Measurements from ENCODE around the gene IL15.
"Not testable (repeated sequence)": the region's sequence is repeated elsewhere in the genome, so short reads cannot be mapped to it uniquely, and the experiment has no call there.

The IL15 gene

DNA sequence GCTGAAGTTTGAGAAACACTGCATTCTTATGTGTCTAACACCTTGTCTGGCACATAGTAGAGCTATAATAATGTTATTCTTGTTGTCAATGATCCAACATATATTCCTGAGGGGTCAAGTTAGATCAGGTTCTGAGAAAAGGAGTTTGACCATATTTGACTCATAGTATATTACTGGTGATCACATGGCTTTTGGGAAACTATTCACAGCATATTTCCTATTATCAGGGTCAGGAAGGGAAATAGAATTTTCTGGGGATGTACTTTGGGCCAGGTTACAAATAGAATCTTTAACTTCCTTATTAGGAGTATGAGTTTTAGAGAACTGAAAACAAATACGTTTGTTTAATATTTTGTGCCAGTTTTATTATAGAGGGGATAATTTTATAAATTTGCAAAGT, 11.6 kb downstream of the IL15 start:
- DNase-seq (ENCODE audit: low read depth), result no peak

DNA sequence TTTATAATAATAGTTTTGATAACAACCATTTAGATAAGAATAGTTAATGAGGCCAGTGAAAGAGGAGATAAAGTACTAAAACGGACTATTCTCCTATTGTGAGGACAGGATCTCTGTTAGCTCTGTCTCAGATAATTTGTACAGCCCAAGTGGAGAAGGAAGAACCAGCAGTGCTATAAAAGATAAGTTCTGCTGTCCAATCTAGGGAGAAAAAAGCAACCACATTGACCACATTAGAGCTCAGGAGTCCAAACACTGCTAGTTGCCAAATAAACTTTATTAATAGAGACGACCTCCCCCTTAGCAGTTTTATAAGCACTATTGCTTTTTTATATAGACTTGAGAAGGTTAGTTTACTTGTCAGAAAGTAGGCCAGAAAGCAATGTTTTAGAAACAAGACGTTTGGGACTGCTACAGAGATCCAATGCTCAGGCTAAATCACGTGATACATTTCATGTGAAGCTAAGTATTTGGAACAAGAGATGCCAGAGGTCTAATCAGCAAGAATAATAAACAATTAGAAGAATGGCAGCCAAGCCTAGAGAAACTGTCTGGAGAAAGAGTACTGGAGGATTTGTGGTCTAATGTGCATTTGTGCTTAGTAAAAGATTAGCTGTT, 15.9 kb downstream of the IL15 start:
- DNase-seq (ENCODE audit: low read depth), result no peak

DNA sequence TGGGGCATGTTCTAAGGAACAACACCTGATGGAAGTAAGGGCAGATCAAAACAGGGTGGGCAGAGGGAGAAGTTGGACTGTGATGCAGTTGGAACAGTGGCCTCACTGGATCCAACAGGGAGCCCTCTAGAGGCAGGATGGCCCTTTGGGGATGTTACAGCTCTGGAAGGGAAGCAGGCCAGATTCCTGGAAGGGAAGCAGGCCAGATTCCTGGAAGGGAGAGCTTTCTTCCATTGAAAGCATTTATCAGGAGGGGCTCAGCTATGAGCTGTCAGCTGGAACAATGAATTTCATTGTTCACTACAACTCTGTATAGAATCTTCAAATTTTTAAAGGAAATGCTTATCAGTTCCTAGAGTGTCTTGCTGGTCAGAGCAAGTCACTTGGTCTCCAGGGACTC, 17.7 kb downstream of the IL15 start:
- DNase-seq (ENCODE audit: low read depth), result no peak

DNA sequence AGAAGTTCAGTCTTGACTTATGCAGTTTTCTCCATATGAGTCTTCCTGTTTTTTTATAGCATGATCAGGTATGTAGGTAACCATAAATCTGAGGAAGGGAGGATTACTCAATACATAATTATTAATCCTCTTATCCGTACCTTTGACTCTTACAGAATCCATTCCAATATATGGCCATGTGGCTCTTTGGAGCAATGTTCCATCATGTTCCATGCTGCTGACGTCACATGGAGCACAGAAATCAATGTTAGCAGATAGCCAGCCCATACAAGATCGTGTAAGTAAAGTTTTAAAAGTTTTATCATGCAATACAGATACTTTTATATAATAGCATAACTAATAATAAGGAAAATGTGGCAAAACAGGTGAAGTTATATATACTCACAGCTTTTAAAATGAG, 19.6 kb downstream of the IL15 start:
- DNase-seq (ENCODE audit: low read depth), result no peak

DNA sequence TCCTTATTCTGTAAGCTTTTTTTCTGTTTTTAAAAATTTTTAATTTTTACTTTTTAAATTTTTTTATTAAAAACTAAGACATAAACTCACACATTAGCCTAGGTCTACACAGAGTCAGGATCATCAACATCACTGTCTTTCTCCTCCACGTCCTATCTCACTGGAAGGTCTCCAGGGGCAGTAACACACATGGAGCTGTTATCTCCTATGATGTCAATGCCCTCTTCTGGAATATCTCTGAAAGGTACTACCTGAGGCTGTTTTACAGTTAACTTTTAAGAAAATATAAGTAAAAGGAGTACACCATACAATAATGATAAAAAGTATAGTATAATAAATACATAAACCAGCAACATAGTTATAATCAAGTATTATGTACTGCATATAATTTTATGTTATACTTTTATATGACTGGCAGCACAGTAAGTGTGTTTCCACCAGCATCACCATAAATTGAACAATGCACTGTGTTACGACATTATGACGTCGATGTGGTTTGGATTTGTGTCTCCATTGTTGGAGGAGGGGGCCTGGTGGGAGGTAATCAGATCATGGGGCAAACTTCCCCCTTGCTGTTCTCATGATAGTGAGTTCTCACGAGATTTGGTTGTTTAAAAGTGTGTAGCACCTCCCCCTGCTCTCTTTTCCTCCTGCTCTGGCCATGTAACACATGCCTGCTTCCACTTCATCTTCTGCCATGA, 21.3 kb downstream of the IL15 start:
- no peak for DNase-seq (ENCODE audit: low read depth)

DNA sequence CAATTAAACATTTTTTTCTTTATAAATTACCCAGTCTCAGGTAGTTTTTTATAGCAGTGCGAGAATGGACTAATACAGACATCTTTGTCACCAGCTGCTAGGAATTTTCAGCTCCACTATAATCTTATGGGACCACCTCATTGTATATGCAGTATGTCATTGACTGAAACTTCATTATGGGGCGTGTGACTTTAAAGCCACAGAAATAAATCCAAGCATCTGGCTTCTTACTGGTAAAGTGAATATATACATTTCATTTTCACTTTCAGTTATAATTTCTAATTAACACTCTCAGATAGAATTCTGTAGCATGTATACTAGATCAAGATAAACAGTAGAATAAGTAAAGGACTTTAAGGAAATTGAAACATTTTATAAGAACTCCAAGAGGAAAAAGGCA, 21.9 kb downstream of the IL15 start:
- no peak for DNase-seq (ENCODE audit: low read depth)

DNA sequence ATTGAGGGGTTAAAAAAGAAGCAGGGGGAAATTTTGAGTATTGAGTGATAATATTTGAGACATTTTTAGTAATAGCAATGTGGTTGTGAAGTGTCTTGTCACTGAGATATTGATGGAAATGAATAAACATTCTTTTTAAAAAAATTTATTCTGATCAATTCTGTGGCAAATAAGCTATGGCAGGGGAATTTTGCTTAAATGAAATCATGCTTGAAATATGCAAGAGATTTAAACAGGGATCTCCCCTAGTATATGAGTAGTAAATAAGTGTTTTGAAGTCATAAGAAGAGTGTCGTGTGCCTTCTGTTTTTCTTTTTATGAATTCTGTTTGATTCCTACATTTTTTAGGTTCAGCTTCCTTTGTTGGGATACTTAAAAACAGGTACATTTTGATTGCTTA, 23.2 kb downstream of the IL15 start:
- DNase-seq (ENCODE audit: low read depth), result no peak

DNA sequence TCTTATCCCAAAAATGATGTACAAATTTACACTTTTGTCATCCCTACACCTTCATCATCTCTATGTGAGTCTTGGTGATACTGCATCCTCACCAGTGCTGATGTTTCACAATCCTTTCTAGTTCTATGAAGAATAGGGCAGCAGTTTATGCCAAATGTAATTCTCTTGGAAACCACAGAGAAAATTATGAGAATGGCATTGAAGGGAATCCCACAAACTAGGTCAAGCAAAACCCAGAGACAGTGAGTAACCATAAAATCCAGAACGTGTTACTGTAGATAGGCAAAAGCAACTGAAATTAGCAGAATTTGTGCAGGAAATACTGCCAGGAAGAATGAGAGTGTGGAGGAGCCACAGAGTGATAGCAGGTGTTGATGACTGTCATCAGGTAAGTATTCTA, 24.5 kb downstream of the IL15 start:
- DNase-seq (ENCODE audit: low read depth), result no peak

DNA sequence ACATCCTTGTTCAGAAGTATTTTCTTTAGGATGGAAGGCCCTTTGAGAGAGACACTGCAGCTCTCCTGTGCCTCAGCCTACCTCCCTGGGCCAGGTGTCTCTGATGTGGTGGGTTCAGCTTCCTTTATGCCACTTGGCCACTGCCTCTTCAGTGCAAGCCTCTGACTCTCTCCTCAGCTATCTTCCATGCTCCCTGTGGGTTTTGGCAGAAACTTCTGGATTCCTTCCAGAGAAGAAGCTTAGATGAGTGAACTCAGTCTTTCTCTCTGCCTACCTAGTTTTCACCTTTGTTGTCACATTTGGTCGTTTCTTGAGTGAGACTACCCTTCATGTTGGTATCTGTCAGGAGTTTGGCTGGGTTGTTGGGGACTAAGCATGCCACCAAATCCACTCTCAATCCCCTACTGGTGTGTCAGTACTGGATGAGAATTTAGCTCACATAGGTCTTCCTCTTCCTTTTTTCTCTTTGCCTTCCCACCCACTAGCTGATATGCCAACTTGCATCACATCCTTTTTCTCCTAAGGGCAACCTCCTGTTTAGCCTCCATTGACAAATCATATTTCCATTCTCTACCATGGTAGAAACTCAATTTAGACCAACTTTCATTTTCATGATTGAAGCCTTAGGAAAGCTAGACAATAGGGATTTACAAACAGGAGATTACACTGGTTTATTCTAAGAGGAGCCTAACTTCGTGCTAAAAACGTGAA, 32.0 kb downstream of the IL15 start:
- no peak for DNase-seq (ENCODE audit: low read depth)

DNA sequence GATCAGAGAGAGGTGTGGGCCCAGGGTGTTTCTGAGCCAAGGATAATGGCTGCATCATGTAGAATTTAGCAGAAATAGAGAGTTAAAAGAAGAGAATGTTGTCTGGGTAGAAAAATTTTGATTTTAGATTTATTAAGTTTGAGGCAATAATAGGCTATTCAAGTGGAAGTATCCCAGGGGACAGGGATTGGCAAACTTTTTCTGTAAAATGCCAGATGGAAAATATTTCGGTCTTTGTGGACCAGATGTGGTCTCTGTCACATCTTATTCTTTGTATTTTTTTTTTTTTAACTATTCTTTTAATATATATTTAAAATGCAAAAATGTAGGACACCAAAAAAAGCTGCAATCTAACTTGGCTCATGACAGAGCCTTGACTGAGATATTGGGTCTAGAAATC, 33.1 kb downstream of the IL15 start:
- no peak for DNase-seq (ENCODE audit: low read depth)

DNA sequence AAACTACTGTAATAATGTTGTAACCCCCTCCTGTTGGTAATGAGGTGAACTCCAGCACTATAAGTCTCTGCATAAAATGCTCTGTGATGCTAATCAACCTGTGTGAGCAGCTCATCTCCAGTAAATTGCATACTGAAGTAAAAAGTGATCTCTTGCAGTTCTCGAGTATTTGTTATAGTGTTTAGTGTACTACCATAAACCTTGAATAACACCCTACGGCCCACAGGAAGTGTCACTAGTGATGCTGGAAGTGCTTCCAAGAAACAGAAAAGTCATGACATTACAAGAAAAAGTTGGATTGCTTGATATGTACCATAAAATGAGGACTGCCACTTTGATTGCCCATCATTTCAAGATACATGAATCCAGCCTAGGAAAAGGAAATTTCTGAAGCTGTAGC, 39.0 kb downstream of the IL15 start:
- no peak for DNase-seq (ENCODE audit: low read depth)

DNA sequence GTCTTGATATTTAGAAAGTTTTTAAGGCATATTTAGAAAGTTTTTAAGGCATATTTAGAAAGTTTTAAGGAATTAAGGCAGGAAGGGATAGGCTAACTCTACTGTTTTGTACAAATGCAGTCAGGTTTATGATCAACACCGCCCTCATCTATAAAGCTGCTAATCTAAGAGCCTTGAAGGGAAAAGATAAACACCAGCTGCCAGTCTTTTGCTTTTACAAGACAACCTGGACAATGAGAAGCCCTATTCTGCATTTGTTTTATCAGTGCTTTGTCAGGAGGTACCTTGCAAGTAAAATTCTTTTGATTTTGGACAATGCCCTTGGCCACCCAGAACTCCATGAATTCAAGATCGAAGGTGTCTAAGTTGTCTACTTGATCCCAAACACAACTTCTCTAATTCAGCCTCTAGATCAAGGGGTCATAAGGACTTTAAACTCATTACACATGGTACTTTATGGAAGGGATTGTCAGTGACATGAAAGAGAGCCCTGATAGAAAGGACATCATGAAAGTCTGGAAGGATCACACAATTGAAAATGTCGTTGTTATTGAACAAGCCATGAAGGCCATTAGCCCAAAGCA, 39.8 kb downstream of the IL15 start:
- DNase-seq (ENCODE audit: low read depth), result no peak

DNA sequence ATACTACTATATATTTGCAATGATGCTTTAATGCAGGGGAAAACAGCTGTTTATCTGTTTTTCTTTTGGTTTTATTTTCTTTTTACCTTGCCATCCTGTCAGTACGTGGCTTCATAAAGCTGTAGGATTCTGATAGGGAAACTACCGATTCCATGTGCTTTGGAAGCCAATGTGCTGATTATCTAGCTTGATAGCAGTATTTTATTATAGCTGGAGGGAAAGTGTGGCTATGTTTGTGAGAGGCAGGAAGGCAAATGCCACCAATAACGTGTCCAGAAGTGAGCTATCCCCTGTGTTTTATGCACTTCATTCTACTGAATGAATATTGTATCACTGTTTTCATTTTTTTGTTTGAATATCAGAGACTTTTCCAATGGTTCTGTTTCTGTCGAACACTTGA, 43.7 kb downstream of the IL15 start:
- DNase-seq (ENCODE audit: low read depth), result no peak

DNA sequence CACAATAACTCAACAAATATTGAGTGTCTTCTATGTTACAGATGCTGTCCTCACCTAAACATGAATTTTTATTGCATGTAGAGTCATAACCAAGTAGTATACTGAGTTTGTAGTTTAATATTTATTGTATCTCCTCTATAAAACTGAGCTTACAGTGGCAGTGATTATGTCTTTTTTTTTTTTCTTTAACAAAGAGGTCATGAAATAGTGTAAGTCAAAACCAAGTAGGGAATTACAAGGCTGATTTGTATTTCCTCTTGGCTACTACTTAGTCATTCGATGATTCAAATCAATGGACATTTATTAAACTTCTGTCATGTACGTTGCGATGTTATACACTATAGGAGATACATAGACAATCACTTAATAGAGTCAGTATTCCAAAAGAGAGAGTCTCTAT, 48.4 kb downstream of the IL15 start:
- DNase-seq (ENCODE audit: low read depth), result no peak

DNA sequence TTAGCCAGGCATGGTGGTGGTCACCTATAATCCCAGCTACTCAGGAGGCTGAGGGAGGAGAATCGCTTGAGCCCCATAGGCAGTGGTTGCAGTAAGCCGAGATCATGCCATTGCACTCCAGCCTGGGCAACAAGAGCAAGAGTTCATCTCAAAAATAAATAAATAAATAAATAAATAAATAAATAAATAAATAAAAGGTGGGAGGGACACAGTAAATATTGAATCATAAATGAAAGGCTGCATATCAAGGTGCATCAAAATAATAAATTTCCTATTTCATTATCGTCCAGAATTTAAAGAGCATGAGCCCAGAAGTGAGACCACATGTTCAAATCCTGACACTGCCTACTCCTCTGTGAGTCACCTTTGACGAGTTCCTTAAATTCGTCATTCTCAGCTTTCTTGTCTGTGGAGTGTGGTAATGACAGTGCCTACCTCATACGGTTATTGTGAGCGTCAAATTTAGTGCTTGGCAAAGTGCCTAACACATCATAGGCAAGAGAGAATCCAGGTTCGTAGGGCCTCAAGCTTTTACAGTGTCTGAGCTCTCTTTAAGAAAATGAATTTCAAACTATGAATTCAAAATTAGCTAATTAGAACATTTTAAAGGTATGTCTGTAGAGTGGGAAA, 49.9 kb downstream of the IL15 start:
- no peak for DNase-seq (ENCODE audit: low read depth)

DNA sequence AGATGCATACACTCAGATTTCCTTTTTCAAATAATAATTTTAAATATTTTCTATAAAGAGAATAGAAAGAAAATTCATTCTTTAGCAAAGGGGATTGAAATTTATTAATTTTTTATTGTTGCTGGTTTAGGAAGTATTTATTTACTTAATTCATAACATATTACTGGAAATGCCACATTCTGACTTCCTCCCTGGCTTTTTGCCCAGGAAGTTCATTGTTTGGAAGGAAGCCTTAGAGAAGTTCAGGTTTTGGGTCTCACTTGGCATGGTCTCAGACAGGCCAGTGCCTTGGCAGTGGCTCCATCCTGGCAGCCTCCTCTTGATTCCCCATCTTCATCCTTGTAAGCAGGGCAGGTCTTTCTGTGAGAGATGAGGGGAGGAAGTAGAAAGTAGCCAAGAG, 50.5 kb downstream of the IL15 start:
- no peak for DNase-seq (ENCODE audit: low read depth)

DNA sequence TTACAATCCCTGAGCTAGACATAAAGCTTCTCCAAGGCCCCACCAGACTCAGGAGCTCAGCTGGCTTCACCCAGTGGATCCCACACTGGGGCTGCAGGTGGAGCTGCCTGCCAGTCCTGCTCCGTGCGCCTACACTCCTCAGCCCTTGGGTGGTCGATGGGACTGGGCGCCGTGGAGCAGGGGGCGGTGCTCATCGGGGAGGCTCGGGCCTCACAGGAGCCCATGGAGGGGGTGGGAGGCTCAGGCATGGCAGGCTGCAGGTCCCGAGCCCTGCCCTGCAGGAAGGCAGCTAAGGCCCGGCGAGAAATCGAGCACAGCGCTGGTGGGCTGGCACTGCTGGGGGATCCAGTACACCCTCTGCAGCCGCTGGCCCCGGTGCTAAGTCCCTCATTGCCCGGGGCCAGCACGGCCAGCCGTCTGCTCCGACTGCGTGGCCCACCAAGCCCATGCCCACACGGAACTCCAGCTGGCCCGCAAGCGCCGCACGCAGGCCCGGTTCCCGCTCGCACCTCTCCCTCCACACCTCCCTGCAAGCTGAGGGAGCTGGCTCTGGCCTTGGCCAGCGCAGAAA, 53.4 kb downstream of the IL15 start:
- DNase-seq (ENCODE audit: low read depth), result not testable (repeated sequence)

DNA sequence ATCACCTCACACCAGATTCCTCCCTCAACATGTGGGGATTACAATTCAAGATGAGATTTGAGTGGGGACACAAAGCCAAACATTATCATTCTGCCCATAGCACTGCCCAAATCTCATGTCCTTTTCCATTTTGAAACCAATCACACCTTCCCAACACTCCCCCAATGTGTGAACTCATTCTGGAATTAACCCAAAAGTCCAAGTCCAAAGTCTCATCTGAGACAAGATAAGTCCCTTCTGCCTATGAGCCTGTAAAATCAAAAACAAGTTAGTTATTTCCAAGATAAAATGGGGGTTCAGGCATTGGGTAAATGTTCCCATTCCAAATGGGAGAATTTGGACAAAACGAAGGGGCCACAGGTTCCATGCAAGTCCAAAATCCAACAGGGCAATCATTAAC, 54.9 kb downstream of the IL15 start:
- not testable (repeated sequence) for DNase-seq (ENCODE audit: low read depth)

DNA sequence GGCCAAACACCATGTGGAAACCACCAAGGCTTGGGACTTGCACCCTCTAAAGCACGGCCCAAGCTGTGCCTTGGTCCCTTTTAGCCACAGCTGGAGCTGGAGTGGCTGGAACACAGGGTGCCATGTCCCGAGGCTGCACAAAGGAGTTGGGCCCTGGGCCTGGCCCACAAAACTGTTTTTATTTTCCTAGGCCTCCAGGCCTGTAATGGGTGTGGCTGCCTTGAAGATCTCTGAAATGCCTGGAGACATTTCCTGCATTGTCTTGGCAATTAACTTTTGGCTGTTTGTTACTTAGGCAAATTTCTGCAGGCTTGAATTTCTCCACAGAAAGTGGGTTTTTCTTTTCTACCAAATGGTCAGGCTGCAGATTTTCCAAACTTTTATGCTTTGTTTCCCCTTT, 55.7 kb downstream of the IL15 start:
- no peak for DNase-seq (ENCODE audit: low read depth)

DNA sequence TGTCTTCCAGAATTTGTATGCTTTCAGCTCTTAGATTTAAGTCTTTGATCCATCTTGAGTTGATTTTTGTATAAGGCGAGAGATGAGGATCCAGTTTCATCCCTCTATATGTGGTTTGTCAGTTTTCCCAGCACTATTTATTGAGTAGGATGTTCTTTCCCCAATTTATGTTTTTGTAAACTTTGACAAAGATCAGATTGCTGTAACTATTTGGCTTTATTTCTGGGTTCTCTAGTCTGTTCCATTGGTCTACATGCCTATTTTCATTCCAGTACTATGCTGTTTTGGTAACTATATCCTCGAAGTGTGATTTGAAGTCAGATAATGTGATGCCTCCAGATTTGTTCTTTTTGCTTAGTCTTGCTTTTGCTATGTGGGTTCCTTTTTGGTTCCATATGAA, 60.7 kb downstream of the IL15 start:
- no peak for DNase-seq (ENCODE audit: low read depth)

DNA sequence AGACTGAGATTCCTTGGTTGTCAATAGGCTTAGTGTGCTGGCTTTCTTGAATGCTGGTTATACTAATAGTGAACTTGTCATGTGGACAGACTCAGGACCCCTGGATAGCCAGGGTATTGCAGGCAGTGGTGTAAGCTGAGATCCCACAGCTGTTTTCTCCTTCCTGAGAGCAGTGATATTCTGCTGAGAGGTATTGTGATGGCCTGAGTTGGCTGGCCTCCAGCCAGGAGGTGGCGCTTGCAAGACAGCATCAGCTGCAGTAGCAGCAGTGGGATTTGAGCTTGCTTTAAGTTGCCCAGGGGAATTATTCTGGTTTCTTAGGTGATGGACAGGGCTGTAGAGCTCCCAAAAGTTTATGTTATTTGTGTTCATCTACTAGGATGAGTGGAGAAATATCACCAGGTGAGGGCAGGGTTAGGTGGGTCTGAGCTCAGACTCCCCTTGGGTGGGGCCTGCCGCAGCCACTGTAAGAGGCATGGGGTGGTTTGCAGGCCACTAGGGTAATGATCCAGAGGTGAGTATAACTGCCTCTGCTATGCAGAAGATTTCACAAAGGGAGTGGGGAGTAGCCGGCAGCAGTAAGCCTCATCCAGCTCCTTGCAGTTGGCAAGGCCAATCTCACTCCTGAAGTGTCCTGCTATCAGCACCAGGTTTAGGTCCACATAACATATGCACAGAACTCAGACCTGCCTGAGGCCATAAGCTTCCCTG, 66.2 kb downstream of the IL15 start:
- no peak for DNase-seq (ENCODE audit: low read depth)

DNA sequence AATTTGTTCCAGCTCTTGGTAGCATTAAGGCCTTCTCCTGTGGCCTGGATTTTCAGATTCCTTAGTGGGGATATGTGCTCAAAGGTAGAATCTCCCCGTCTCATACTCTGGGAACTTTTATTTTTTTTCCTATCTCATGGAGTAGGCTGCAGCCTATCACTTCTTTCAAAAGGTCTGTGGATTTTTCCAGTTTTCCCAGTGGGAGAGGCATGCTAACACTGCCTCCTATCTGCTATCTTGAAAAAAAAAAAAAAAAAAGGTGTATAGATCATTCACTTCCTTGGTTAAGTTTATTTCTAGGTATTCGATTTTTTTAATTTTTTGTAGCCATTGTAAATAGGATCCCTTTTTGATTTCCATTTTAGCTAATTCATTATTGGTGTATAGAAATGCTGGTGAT, 67.1 kb downstream of the IL15 start:
- no peak for DNase-seq (ENCODE audit: low read depth)

Measured in GM04504 (cell line).